ENCODE data around the gene MAGEF1.

Gene MAGEF1

GRCh38 chr3:184749168-184749744 is 37.4 kb upstream of the MAGEF1 start:
- no peaks in the 10 kb centered on the region for H3K9me3 ChIP-seq (ENCODE audit: control insufficient read depth, insufficient read depth, low read length)
- H3K9ac ChIP-seq (ENCODE audit: low read depth, low read length): no peak overlapping the region
- no peaks in the 10 kb centered on the region for H3K36me3 ChIP-seq (ENCODE audit: insufficient read depth, low read length)
- peaks cover 6% of the 10 kb centered on the region; the same call in 1 of the 2 replicates for H3K4me1 ChIP-seq (ENCODE audit: insufficient read depth, low read length)

DNA sequence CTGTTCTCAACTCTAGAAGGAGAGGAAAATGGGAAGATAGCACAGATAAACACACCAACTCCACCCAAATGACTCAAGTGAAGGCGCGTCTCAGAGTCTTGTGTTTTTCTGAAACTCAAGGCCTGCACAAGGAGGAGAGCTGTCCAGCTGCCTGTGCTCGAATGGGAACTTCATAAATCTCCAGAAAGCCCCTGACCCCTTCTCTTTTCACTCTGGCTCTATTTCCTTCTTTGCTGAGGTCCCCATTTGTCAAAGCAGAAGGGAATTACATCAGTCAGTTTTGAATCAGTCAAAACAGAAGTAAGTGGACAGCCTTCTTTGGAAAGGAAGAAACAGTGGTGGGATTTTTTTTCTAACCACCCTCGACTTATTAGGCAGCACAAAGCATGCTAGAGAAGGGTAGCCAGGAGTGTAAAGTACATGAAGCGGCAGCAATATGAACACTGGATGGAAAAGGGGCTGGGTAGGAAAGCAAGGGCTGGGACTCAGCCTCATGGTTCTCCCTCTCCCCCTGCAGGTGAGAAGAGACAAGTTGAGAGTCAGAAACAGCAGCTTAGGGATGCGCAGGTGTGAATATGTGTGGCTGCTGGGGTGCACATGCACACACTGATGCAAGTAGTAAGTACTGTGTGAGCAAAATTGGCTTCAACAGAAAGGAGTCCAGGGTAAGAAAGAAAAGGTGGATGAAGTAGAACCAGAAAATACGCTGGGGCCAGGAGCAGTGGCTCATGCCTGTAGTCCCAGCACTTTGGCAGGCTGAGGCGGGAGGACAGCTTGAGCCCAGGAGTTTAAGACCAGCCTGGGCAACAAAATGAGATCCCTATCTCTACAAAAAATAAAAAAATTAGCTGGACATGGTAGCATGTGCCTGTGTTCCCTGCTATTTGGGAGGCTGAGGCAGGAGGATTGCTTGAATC is 36.6 kb upstream of the MAGEF1 start:
- peaks cover 6% of the 10 kb centered on the region; the same call in 1 of the 2 replicates for H3K4me1 ChIP-seq (ENCODE audit: insufficient read depth, low read length)
- H3K9ac ChIP-seq (ENCODE audit: low read depth, low read length): no peak overlapping the region
- H3K36me3 ChIP-seq (ENCODE audit: insufficient read depth, low read length): no peaks in the 10 kb centered on the region
- H3K9me3 ChIP-seq (ENCODE audit: control insufficient read depth, insufficient read depth, low read length): no peaks in the 10 kb centered on the region

DNA sequence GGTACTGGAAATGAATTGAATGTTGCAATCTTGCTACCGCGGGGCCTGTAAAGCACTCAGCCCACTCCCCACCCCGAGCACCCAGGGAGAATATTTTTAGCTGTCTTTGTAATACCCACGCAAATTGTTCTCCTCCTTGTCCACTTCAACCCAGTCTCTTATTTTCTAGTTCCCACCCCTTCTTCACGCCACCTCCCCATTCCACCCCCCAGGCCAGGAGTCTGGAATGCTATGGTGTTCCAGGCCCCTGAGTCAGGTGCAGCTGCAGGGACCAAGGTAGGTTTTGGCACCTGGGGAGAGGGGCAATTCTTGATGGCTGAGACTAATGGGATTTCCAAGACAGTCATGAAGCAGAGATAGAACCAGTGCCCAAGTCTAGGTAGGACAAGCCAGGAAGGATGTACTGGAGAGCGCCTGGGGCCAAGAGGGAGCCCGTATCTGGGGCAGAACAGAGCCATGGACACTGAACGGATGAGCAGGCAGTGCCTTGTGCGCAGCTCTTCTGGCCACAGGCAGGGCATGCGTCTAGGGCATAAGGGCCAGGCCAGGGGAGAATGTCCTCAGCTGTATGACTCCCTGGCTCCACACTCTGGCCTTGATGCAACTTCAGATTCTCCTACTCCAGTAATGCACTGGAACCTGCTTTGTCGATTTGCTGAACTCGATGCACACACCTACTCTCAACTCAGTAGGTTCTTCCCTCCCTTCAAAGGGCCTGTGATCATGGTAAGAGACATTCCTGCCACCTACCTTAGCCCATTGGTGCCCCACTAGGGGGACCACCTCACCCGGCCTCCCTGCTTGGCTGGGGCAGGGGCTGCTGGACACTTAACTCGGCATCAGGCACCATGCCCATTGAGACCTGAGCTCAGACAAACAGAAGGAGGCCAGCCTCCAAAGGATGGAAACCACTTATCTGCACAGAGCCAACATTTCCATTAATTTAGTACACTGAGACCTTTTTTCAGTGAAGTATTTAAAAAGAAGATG is 34.6 kb upstream of the MAGEF1 start:
- 0 out of 2 replicates have a peak, but pooled peaks cover 3% of the 10 kb centered on the region for H3K4me1 ChIP-seq (ENCODE audit: insufficient read depth, low read length)
- H3K9ac ChIP-seq (ENCODE audit: low read depth, low read length): no peak overlapping the region
- H3K9me3 ChIP-seq (ENCODE audit: control insufficient read depth, insufficient read depth, low read length): no peaks in the 10 kb centered on the region
- no peaks in the 10 kb centered on the region for H3K36me3 ChIP-seq (ENCODE audit: insufficient read depth, low read length)

- peaks cover 9% of the 10 kb centered on the region; the same call in 1 of the 2 replicates for H3K4me1 ChIP-seq (ENCODE audit: insufficient read depth, low read length)
Observed at GRCh38 chr3:184745526-184745925, 33.7 kb upstream of the MAGEF1 start.

DNA sequence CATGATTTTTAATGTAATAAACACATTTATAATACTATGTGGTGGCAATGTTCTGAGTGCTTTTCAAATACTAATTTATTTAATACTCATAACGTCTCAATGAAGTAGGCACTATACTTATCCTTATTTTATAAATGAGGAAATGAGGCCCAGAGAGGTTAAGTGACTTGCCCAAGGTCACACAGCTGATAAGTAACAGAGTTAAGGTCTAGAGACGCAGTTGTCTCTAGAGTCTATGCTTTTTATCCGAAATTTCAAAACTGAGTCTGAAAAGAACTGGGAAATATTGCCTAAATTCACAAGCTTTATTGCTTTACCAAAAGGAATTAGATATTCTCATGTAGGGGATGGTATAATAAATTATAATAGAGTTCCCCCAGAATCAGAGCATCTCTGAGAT is 31.4 kb upstream of the MAGEF1 start:
- Histone ChIP-seq H3K36me3 (ENCODE audit: insufficient read depth, low read length) (no peaks in the 10 kb centered on the region), H3K4me1 (ENCODE audit: insufficient read depth, low read length) (peaks cover 9% of the 10 kb centered on the region; the same call in 1 of the 2 replicates), H3K9ac (ENCODE audit: low read depth, low read length) (no peak overlapping the region), H3K9me3 (ENCODE audit: control insufficient read depth, insufficient read depth, low read length) (no peaks in the 10 kb centered on the region)

More at GRCh38 chr3:184745526-184745925, 33.7 kb upstream of the MAGEF1 start:
- Histone ChIP-seq H3K9ac (ENCODE audit: low read depth, low read length) (no peak overlapping the region), H3K36me3 (ENCODE audit: insufficient read depth, low read length) (no peaks in the 10 kb centered on the region), H3K9me3 (ENCODE audit: control insufficient read depth, insufficient read depth, low read length) (no peaks in the 10 kb centered on the region)

- H3K9me3 ChIP-seq (ENCODE audit: control insufficient read depth, insufficient read depth, low read length): no peaks in the 10 kb centered on the region
- H3K36me3 ChIP-seq (ENCODE audit: insufficient read depth, low read length): no peaks in the 10 kb centered on the region
- no peak overlapping the region for H3K9ac ChIP-seq (ENCODE audit: low read depth, low read length)
- peaks cover 9% of the 10 kb centered on the region; the same call in 1 of the 2 replicates for H3K4me1 ChIP-seq (ENCODE audit: insufficient read depth, low read length)
Observed at GRCh38 chr3:184742676-184743135, 30.8 kb upstream of the MAGEF1 start.

GRCh38 chr3:184741798-184742675 is 30.2 kb upstream of the MAGEF1 start:
- H3K9ac ChIP-seq (ENCODE audit: low read depth, low read length): no peak overlapping the region
- no peaks in the 10 kb centered on the region for H3K9me3 ChIP-seq (ENCODE audit: control insufficient read depth, insufficient read depth, low read length)
- H3K36me3 ChIP-seq (ENCODE audit: insufficient read depth, low read length): no peaks in the 10 kb centered on the region
- peaks cover 9% of the 10 kb centered on the region; the same call in 1 of the 2 replicates for H3K4me1 ChIP-seq (ENCODE audit: insufficient read depth, low read length)

DNA sequence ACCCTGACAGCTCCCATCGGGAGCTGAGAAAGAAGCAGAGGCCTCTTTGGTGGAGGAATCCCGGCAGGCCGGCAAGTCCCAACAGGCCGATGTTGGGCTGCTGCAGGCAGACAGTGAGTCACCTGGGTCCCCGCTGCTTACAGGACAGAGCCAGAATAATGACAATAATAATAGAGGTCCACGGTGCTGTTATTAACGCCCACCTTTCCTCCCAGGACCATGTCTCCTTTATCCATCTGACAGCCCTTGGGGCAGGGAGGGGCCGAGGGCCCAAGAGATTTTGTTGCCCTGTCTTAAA is 29.3 kb upstream of the MAGEF1 start:
- Histone ChIP-seq H3K9me3 (ENCODE audit: control insufficient read depth, insufficient read depth, low read length) (no peaks in the 10 kb centered on the region), H3K9ac (ENCODE audit: low read depth, low read length) (no peak overlapping the region), H3K36me3 (ENCODE audit: insufficient read depth, low read length) (no peaks in the 10 kb centered on the region), H3K4me1 (ENCODE audit: insufficient read depth, low read length) (peaks cover 9% of the 10 kb centered on the region; the same call in 1 of the 2 replicates)

DNA sequence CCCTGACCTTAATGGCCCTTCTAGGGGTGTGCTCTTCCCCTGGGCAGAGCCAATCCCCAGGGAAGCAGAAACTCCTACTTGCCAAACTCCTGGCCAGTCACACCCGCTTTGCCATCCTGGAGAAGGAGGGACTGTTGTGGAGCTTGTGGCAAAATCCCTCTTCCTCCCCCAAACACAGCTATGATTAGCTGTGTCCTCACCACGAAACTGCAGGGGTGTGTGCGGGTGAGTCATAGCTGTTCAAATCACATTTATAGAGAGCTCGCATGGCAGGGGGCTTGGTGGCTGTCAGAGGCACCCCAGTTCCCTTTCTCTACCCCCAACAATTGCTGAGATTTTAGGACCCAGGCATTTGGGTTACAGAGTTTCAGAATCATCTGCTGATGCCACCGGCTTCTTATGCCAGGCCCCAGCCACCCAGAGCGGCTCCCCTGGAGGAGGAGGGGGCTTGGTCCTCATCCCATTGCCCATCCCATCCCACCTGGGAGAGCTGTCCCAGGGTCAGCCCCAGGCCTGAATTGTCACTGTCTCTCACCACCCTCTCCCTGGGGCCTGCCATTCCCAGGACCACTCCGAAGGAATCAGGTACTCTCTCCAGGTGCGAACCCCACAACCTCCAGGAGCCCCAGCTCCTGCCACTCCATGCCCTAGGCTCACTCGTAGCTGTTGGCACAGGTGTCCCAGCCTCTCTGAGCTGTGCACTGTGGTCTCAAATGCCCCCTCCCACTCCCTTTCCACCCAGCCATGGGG is 28.8 kb upstream of the MAGEF1 start:
- Histone ChIP-seq H3K4me1 (ENCODE audit: insufficient read depth, low read length) (peaks cover 9% of the 10 kb centered on the region; the same call in 1 of the 2 replicates), H3K9me3 (ENCODE audit: control insufficient read depth, insufficient read depth, low read length) (no peaks in the 10 kb centered on the region), H3K9ac (ENCODE audit: low read depth, low read length) (no peak overlapping the region), H3K36me3 (ENCODE audit: insufficient read depth, low read length) (no peaks in the 10 kb centered on the region)

DNA sequence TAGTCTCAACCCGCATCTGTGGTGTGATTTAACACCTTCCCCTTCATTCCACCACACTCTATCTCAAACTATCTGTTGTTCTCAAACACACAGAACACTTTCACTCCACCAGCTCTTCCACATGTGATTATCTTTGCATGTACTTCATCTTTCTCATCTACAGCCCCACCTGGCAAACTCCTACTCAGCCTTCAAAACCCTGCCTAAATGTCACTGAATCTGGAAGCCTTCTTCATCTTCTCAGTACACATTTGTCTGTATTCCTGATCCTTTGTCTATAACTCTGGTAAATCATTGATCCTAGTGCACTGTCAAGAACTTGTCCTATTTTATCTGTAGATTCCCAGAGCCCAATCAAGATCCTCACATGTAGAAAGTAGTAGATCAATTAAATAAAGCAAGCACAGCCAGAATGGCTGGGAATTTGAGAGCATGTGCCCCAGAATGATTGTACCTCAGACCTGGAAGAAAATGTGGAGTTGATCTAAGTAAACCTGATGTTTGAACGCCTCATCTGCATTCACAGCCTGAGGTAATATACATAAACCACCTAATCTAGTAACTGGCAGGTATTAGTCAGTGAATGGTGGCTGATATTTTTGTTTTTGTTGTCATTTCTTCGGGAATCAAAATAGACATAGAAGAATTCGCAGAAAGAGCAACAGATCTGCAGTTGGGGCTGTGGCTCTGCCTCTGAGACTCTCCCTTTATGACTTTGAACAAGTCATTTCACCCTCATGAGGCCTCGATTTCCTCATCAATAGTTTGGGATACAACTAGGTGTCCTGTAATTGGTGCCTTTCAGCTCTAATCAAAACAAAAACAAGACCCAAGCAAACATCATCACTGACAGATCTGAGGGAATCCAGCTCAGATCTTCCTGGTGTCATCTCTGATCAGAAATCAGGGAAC is 28.0 kb upstream of the MAGEF1 start:
- H3K4me1 ChIP-seq (ENCODE audit: insufficient read depth, low read length): peaks cover 9% of the 10 kb centered on the region; the same call in 1 of the 2 replicates
- H3K9me3 ChIP-seq (ENCODE audit: control insufficient read depth, insufficient read depth, low read length): no peaks in the 10 kb centered on the region
- H3K36me3 ChIP-seq (ENCODE audit: insufficient read depth, low read length): no peaks in the 10 kb centered on the region
- H3K9ac ChIP-seq (ENCODE audit: low read depth, low read length): no peak overlapping the region

- Histone ChIP-seq H3K36me3 (ENCODE audit: insufficient read depth, low read length) (no peaks in the 10 kb centered on the region), H3K9ac (ENCODE audit: low read depth, low read length) (no peak overlapping the region), H3K9me3 (ENCODE audit: control insufficient read depth, insufficient read depth, low read length) (no peaks in the 10 kb centered on the region), H3K4me1 (ENCODE audit: insufficient read depth, low read length) (peaks cover 9% of the 10 kb centered on the region; the same call in 1 of the 2 replicates)
Observed at GRCh38 chr3:184738982-184739381, 27.1 kb upstream of the MAGEF1 start.

DNA sequence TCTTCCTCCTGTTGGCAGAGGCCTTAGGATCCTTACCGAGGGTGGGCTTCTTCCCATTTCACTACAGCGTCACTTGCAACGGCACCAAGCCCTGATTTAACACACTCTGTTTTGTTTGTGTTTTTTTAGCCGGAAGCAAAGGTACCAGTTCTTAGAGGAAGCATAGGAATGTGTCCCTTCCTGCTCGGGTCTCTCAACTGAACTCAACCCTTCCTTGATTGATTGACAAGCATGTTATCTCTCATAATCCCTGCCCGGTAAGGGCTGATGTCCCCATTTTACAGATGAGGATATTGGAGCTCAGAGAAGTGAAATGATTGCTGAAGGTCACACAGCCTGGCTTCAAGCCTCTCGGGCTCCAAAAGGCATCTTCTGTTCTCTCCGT is 26.6 kb upstream of the MAGEF1 start:
- no peaks in the 10 kb centered on the region for H3K9me3 ChIP-seq (ENCODE audit: control insufficient read depth, insufficient read depth, low read length)
- H3K36me3 ChIP-seq (ENCODE audit: insufficient read depth, low read length): no peaks in the 10 kb centered on the region
- peaks cover 9% of the 10 kb centered on the region; the same call in 1 of the 2 replicates for H3K4me1 ChIP-seq (ENCODE audit: insufficient read depth, low read length)
- no peak overlapping the region for H3K9ac ChIP-seq (ENCODE audit: low read depth, low read length)
